ENCODE measurements around the gene BZW1. TPM values are rescaled to one million over a fixed set of nuclear protein-coding genes. Genes with fewer than 3 reads are reported as not detected.

Gene BZW1
- total and polyA plus RNA-seq, 2 of the 4 experiments (the other 2 are of a cell fraction) = 204 to 268 TPM

DNA sequence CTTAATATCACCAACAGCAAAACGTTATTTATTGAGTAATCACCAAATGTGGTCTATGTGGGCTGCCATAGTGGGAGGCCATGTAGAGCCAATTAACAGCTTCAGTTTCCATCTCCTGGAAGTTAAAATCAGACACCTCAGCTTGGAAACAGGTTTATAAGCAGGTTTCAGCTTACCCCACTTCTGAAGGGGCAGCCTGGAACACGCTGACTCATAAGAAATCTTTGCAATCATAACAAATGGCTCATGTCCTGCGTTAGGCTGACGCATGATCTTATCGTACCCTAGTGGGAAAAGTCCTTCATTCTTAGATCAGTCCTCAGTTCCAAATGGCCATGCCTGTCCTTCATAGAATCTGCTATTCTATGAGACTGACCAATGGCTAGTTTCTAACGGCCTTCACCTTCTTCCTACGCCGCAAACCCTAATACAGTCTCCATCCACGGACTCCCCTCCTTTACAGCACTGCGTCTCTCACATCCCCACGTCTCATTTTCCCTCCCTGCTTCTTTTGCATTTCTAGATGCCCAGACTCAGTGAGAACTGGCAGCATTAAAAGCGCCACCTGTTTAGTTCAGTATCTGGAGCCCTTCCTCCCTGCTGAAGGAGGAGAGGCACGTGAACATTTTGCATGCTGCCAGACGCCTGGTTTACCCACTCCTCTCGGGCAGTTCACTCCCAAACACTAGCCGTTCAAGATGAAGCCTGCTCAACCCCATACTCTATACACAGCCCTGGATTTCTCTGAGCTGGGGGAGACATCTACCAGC lies 24.2 kb upstream of the BZW1 start (continued):
- TF ChIP-seq CEBPB (IDR thresholded peaks at IDR 0.05; ENCODE audit: low read depth, low read length) (peak; percentile 79), SMC3 (IDR thresholded peaks at IDR 0.05; ENCODE audit: low read depth, low read length) (no peak)

DNA sequence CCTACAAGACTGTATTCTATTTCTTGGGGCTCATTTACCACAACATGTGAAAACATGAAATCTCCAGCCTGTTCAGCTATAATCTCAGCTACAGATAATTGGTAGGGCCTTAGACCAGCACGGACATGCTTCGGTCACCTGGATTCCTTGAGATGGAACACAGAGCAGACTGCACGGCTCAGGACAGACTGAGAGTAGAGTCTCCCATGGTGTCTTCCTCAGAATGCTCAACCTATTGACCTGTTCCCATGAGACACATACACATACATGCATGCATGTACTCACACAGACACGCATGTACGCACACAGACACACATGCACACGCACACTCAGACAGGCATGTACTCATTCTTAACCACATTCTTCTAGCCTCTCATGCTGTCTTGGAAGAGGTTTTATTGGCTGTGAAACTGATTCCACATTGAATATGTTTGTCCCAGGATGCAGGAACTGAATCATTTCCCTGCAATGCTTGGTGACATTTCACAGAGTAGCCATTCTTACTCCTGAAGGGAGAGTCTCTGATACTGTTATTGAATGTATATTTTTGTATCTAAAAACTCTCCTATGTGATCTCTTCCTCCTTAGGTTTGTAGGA lies 23.5 kb upstream of the BZW1 start:
- intact Hi-C loops (cut with micrococcal nuclease) = no loop called here
- Histone ChIP-seq H3K36me3 (ENCODE audit: control insufficient read depth, insufficient read depth, low read length) (no peaks in the 10 kb centered on the region), H3K9me3 (ENCODE audit: control insufficient read depth, insufficient read depth, low read length) (no peaks in the 10 kb centered on the region), H3K18ac (ENCODE audit: low read depth, low read length) (peak overlapping the region; percentile 62), H3K27me3 (ENCODE audit: control insufficient read depth, insufficient read depth, low read length) (no peaks in the 10 kb centered on the region), H2AK9ac (replicated peaks; ENCODE audit: low read depth, low read length, poor library complexity) (no peak overlapping the region), H2AK5ac (ENCODE audit: low read depth, low read length) (peak overlapping the region; percentile 97), H2BK120ac (ENCODE audit: low read depth, low read length) (peak overlapping the region; percentile 96), H3K23ac (ENCODE audit: low read depth, low read length) (peak overlapping the region; percentile 99), H2AFZ (replicated peaks; ENCODE audit: low read length, poor library complexity) (peak overlapping the region; percentile 71), H3K4me1 (ENCODE audit: control insufficient read depth, insufficient read depth, low read length) (peaks cover 10% of the 10 kb centered on the region), H2BK15ac (ENCODE audit: low read depth, low read length) (peak overlapping the region; percentile 87), H3K9me1 (ENCODE audit: insufficient read depth, low read length) (peaks cover 14% of the 10 kb centered on the region), H3K79me1 (ENCODE audit: low read depth in 1 of 2, low read length in 2 of 2) (peaks cover 0 to 13% of the 10 kb centered on the region in 2 experiments; a peak in 2 of 4 replicates), H3K4me2 (ENCODE audit: low read depth, low read length) (peak overlapping the region; percentile 11; the same call in 1 of the 2 replicates), H2BK20ac (ENCODE audit: low read depth, low read length) (peak overlapping the region; percentile 97), H3K4ac (ENCODE audit: low read depth, low read length) (peak overlapping the region; percentile 87), H3K14ac (replicated peaks; ENCODE audit: low read depth, low read length) (peak overlapping the region; percentile 70), H3K56ac (ENCODE audit: extremely low read depth, insufficient read depth, low read length) (peak overlapping the region; percentile 81), H4K91ac (ENCODE audit: insufficient read depth, low read depth, low read length) (peak overlapping the region; percentile 98), H3K9ac (ENCODE audit: low read depth, low read length) (peak overlapping the region; percentile 53; the same call in 1 of the 2 replicates), H2BK5ac (ENCODE audit: low read depth, low read length, poor library complexity, severe bottlenecking) (peak overlapping the region; percentile 89), H4K8ac (ENCODE audit: low read depth in 2 of 2, low read length in 2 of 2) (peak overlapping the region; percentile 78 to 92), H4K5ac (ENCODE audit: low read depth, low read length) (peak overlapping the region; percentile 93), H3K4me3 (ENCODE audit: insufficient read depth, low read depth, low read length) (no peak overlapping the region), H4K20me1 (ENCODE audit: insufficient read depth, low read length) (no peaks in the 10 kb centered on the region; the same call in 1 of the 2 replicates), H3K27ac (ENCODE audit: insufficient read depth, low read length) (peak overlapping the region; percentile 88)
- ChIA-PET POLR2A (ENCODE audit: unreplicated experiment) (no interaction called here), CTCF (no interaction called here)
- peak; percentile 78 for DNase-seq
- ATAC-seq (ENCODE audit: low read depth) = peak; percentile 36
- 97% methylated on average over 3 of the region's 6 CpGs; no CpG with 5 or more reads in 1 of the 2 experiments for WGBS, 2 experiments (ENCODE audit: extremely low coverage in 2 of 2, insufficient read length in 1 of 2)
- in situ Hi-C loops (cut with MboI; ENCODE audit: low sequenced_read_pairs) = no loop called here
- TF ChIP-seq FOS (IDR thresholded peaks at IDR 0.05; ENCODE audit: low read depth, low read length) (0 out of 2 replicates have a peak, but pooled peaks have one; percentile 12), POLR2A (IDR thresholded peaks at IDR 0.05; ENCODE audit: low read depth, low read length) (0 out of 2 replicates have a peak, but pooled peaks have one; percentile 16), RAD21 (IDR thresholded peaks at IDR 0.05; ENCODE audit: low read length) (no peak)
- no TSS peak for BruUV-seq (replicated peaks)
- dilution Hi-C loops (cut with HindIII; ENCODE audit: low sequenced_read_pairs, unreplicated experiment) = no loop called here
